DMS153 (cell line): ENCODE data around the gene ARL2BP.
A peak's percentile ranks its signal among the peaks of the same experiment; 100 is the strongest.
"Not testable (repeated sequence)": the region's sequence is repeated elsewhere in the genome, so short reads cannot be mapped to it uniquely, and the experiment has no call there.

Experiments used
- DNase-seq: peaks from one replicate; lab custom pipeline; 2025; lab: John Stamatoyannopoulos, UW

The ARL2BP gene

GRCh38 chr16:57263541-57264351, 18.7 kb downstream of the ARL2BP start:
- no peak for DNase-seq

GRCh38 chr16:57264381-57264780, 19.3 kb downstream of the ARL2BP start:
- DNase-seq: no peak

- peak; percentile 19 for DNase-seq
Measured at GRCh38 chr16:57264950-57265371, 19.9 kb downstream of the ARL2BP start.

- no peak for DNase-seq
Measured at GRCh38 chr16:57265850-57266530, 20.9 kb downstream of the ARL2BP start.

GRCh38 chr16:57266531-57267260, 21.6 kb downstream of the ARL2BP start:
- DNase-seq: no peak

- not testable (repeated sequence) for DNase-seq
Measured at GRCh38 chr16:57267343-57267742, 22.3 kb downstream of the ARL2BP start.

GRCh38 chr16:57268804-57269800, 24.0 kb downstream of the ARL2BP start:
- no peak for DNase-seq

GRCh38 chr16:57270221-57271062, 25.4 kb downstream of the ARL2BP start:
- no peak for DNase-seq

GRCh38 chr16:57271063-57271345, 25.9 kb downstream of the ARL2BP start:
- DNase-seq: no peak

GRCh38 chr16:57271867-57272495, 26.9 kb downstream of the ARL2BP start:
- DNase-seq: no peak

- no peak for DNase-seq
Measured at GRCh38 chr16:57273359-57273758, 28.3 kb downstream of the ARL2BP start.

GRCh38 chr16:57273826-57274225, 28.8 kb downstream of the ARL2BP start:
- DNase-seq: no peak

GRCh38 chr16:57275946-57276345, 30.9 kb downstream of the ARL2BP start:
- DNase-seq: not testable (repeated sequence)

GRCh38 chr16:57276596-57276995, 31.5 kb downstream of the ARL2BP start:
- DNase-seq: no peak

GRCh38 chr16:57277586-57277985, 32.5 kb downstream of the ARL2BP start:
- no peak for DNase-seq

- DNase-seq: no peak
Measured at GRCh38 chr16:57278494-57278893, 33.4 kb downstream of the ARL2BP start.

GRCh38 chr16:57279780-57280638, 35.0 kb downstream of the ARL2BP start:
- no peak for DNase-seq

- DNase-seq: no peak
Measured at GRCh38 chr16:57281791-57282190, 36.7 kb downstream of the ARL2BP start.

GRCh38 chr16:57282510-57283213, 37.6 kb downstream of the ARL2BP start:
- no peak for DNase-seq
